ENCODE results near the gene SPATA31C1.
"Not testable (repeated sequence)": the region's sequence is repeated elsewhere in the genome, so short reads cannot be mapped to it uniquely, and the experiment has no call there.

SPATA31C1 gene

DNA sequence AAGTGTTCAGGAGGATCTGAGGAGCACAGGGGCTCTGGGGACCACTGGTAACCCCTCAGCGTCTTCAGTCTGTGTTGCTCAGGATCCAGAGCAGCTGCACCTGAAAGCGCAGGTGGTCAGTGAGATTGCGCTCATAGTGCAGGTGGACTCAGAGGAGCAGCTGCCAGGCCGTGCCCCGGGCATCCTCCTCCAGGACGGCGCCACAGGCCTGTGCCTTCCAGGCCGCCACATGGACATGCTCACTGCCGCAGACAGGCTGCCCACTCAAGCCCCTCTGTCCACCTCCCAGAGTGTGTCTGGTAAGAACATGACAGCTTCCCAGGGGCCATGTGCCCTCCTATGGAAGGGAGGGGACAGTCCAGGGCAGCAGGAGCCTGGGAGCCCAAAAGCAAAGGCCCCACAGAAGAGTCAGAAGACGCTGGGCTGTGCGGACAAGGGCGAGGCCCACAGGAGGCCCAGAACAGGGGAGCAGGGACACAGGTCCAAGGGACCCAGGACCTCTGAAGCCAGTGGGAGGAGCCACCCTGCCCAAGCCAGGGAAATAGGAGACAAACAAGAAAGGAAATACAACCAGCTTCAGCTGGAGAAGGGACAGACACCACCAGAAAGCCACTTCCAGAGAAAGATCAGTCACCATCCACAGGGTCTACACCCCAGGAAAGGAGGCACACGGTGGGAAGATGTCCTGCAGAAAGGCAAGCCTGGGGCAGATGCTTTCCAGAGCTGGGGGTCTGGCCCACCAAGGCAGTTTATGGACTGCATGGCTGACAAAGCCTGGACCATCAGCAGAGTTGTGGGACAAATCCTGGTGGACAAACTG is 29.9 kb upstream of the SPATA31C1 start:
- DNase-seq = no peak

DNA sequence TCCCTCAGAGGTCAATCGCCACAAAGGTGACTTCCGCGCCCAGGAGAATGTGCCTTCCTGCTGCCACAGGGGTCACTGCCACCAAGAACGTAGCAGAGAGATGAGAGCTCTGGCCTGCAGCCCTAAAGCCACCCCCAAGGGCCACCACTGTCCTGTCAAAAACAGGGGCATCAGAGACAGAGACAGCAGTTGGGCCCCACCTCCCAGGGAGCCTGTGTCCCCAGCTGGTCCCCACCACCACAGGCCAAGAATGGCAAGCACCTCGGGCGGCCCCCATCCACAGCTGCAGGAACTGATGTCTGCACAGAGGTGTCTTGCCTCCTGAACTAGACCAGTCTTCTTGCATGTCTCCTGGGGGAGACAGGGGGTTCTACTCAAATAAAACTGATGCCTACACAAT is 29.3 kb upstream of the SPATA31C1 start:
- no peak for DNase-seq

DNA sequence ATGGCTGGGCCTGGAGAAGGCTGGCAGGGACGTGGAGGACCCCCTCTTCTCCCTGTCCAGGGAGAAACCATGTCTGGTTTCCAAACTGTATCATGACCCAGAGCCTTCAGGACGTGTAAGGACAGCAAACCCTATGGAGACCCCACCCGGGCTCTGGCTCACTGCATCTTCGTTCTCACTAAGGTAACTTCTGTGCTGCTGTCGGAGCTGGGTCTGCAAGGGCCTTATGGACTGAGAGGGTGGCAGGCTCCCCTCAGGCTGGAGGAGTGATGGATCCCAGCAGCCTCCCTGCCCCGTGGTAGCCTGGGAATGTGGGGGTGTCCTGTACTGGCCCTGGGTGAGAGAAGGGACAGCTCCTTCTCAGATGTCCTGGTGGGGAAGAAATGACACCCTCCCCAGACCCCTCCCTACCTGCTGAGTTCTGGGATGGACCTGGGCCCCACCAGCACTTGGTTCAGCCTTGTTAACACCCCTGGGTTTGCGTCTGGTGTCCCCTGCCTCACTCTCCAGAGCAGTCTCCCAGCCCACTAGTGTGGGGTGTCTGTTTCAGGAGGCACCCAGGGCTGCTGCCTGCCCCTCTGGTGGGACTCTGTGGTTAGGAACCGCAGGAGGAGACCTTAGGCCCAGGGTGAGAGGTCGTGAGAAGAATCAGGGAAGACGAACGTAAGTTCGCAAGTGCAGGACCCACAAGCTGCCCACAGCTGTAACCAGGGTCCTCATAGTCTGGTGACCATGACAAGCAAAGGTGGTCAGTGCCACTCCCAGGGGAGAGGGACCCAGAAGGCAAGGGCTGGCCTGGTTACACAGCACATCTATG is 28.5 kb upstream of the SPATA31C1 start:
- DNase-seq = no peak

DNA sequence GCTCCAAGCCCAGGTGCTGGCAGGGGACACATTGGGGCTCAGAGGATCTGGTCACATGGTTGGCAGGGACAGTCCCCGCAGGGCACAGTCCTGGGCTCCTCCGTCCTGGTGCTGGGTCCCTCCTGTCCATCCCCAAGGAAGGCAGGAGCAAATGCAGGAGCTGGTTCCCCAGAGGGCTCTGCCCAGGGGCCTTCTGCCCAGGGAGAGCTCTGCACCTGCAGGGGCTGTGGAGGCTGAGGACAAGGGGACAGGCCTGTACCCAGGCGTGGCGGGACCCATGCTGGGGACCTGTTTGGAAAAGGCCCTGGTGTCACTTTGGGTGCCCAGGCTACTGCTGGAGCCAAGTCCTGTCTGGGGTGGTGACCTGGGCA is 27.9 kb upstream of the SPATA31C1 start:
- DNase-seq = no peak

DNA sequence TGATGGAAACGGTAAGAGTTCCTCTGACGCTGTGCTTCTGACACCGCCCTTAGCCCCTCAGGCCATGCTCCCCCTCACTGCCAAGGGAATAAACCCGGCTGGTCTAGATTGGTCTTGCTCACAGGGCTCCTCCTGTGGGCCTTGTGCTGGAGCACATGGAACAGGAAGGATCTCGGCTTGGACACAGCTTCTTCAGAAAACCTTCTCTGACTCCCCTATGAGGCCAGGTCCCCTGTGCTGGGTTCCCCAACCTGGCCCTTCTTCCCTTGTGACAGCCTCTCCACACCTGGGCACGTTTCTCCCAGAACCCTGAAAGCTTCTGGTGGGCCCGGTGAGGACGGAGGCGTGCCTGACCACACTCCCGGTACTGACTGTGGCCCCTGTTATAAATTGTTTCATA is 26.9 kb upstream of the SPATA31C1 start:
- no peak for DNase-seq

DNA sequence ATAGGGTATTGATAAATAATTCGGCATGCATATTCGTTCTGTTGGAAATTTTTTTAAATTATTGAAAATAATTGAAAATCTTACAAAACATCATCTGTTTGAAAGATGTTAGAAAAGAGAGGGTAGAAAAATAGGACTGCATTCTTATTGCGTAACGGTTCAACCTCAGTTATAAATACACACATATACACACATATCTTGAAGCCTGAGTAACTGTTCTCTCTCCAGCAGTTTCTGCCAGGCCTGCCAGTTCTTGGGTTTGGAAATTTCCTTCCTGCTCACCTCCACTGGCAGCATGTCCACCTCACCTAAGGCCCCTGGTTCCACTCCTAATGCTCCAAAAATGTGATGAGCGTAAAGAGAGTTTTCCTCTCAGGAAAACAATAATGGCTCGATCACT is 26.0 kb upstream of the SPATA31C1 start:
- DNase-seq = no peak

DNA sequence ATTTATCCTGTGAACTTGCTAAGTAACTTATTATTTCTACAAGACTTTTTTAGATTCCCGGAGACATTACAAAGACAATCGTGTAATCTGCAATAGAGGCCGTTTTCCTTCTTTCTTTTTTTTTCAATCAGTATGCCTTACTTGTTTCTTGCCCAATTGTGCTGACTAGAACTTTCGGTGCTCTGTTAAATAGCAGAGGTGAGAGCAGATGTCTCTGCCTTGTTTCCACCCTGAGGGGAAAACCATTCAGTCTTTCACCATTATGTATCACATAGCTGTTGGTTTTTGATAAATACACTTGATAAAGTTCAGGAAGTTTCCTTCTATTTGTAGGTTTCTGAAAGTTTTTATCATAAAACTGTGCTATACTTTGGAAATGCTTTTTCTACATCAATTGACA is 24.8 kb upstream of the SPATA31C1 start:
- DNase-seq = no peak

DNA sequence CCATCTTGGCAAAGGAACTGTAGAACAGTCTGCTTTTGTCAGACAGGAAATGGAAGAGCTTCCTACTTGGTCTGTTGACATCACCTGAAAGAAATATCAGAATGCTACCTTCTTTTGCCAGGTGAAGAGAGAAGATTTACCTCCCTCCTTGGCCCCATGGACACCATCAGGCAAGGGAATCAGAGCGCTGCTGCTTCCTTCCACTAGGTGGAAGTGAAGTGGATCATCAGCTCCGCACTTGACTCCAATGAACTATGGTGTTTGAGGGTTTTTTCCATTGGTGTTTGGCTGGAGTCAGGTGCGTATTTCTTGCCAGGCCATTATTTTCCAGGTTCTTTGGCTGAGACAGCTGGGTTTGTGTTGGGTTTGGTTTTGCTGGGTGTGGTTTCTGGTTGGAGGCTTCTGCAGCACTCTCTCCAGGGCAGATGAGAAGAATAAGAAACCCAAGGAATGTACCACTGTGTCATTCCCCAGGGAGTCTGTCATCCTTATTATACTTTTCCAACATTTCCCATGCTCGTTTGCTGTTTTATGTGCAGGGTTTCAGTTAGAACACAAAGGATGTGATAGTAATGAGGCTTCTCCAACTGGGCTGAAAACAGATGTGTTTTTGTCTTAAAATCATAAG is 22.6 kb upstream of the SPATA31C1 start:
- DNase-seq = no peak

DNA sequence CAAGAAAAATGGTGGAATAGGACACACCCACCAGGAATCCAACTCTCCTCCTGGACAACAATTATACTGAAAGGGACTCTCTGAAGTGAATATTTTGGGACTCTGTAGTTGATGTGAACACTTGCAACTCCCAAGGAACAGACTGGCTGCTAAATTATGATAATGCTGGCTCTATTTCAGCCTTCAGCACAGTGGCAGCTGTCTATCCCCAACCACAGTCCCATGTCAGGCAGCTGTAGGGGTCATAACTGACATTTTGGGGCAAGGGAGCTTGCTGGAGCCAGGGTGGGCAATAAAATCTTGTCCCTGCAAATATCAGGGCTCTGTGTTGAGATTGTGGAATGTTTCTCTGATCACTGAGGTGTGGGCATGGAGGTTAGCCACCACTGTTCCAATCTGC is 20.9 kb upstream of the SPATA31C1 start:
- DNase-seq = no peak

DNA sequence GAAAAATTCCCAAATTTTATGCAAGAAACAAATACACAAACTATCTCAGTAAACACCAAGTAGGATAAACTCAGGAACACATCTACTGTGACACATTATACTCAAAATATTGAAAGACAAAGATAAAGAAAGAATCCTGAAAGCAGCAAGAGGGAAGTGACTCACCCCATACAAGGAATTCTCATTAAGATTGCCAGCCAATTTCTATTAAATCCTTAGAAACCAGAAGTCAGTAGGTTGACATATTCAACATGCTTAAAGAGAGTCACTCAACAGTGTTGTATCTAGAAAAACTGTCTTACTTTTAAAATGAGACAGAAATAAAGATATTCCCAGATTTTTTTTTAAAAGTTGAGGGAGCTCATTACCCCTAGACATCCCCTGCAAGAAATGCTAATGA is 19.6 kb upstream of the SPATA31C1 start:
- no peak for DNase-seq

DNA sequence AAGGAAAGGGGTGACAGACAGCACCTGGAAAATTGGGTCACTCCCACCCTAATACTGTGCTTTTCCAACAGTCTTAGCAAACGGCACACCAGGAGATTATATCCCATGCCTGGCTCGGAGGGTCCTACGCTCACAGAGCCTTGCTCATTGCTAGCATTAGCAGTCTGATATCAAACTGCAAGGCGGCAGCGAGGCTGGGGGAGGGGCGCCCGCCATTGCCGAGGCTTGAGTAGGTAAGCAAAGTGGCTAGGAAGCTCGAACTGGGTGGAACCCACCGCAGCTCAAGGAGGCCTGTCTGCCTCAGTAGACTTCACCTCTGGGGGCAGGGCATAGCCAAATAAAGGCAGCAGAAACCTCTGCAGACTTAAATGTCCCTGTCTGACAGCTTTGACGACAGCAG is 15.4 kb upstream of the SPATA31C1 start:
- not testable (repeated sequence) for DNase-seq

DNA sequence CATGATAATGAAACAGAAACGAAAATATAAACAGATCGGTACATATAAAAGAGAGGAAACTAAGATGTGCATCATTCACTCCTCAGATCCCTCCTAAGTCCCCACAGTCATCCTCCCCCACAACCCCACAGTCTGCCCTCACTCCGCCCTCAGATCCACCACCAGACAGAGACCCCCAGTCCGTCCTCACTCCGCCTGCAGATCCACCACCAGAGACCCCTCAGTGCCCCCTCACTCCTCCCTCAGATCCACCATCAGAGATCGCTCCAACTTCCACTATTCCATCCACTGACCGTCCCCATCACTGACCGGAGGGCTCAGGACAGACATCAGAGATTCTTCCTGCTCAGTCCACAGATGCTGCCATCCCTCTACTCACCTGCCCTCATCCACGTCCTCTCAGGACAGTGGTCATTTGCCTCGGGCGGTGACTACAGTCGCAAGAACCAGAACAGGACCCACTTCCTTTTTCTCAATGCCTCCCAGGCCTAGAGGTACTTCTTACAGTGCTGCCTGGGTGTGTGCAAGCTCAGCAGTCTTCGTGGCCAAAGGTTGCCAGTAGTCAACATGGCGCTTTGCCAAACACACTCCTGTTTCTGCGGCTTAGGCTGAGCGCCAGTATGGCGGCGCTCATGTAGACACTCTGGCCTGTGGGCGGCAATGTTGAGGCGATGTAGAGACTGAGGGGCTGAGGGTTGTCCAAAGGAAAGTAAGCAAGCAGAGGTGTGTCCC is 8.3 kb upstream of the SPATA31C1 start:
- DNase-seq = peak; percentile 21

DNA sequence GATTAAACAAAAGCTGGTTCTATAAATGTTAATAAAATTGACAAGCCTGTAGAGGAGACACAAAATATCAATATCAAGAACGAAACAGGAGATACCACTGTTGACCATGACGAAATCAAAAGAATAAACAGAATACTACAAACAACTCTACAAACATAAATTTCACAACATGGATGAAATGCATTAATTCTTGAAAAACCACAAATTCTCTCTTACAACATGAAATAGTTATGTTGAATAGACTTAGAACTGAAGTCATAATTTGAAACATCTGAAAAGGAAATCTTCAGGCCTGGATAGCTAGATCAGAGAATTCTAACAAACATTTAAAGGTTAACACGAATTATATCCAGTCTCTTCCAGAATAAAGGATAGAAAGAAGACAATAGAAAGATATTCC is 6.9 kb upstream of the SPATA31C1 start:
- DNase-seq = no peak

DNA sequence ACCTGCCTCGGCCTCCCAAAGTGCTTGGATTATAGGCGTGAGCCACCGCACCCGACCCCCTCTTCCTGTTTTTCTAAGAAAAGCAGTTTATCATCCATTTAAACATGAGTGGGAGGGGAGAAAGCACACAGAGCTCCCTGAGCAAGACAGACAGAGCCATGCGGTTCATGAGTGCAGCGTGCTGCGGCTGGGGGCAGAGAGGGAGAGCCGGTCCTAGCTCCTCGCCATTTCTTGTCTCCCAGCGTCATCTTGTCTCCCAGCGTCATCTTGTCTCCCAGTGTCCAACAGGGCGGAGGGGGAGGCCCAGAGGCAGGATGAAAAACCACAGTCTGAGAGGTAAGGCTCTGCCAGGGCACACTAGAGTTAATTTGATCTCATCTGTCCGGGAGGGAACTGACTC is 1.3 kb downstream of the SPATA31C1 start:
- not testable (repeated sequence) for DNase-seq

DNA sequence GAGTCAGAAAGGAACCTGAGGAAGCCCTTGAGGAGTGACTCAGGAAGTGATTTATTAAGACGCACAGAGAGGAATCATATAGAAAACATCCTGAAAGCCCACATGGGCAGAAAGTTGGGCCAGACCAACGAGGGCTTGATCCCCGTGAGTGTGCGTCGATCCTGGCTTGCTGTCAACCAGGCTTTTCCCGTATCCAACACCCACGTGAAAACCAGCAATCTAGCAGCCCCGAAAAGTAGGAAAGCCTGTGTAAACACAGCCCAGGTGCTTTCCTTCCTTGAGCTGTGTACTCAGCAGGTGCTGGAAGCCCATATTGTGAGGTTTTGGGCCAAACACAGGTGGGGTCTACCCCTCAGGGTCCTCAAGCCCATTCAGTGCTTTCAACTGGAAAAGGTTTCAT is 3.8 kb downstream of the SPATA31C1 start:
- DNase-seq = not testable (repeated sequence)

DNA sequence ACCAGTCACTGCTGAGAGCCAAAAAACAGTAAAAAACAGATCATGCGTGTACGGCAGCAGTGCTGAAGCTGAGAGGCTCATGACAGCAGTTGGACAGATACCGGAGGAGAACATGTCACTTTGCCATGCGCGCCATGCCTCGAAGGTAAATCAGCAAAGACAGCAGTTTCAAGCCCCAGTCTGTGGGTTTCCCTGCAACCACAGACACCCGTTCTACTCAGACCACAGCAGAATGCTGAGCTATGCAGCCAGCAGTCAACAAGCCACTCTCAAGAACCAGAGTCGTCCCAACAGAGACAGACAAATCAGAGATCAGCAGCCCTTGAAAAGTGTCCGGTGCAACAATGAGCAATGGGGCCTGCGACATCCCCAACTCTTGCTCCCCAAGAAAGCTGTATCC is 5.2 kb downstream of the SPATA31C1 start:
- DNase-seq = not testable (repeated sequence)

DNA sequence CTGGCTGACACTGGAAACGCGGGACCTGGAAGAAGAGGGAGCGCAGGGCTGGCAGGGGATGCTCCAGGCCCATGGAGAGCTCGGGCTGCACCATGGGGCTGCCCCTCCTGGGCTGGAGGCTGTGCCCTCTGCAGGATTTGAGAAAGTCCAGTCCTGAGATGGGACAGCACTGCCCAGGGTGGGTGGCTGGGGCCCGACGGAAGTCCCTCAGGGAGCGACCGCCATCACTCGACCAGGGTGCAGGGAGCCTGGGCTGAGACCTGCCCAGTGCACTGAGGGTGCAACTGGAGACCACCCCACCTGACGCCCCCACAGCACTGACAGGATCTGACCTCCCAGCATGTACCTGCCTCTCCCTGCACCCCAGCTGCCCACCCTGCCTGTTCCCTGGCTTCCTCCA is 7.1 kb downstream of the SPATA31C1 start:
- not testable (repeated sequence) for DNase-seq

DNA sequence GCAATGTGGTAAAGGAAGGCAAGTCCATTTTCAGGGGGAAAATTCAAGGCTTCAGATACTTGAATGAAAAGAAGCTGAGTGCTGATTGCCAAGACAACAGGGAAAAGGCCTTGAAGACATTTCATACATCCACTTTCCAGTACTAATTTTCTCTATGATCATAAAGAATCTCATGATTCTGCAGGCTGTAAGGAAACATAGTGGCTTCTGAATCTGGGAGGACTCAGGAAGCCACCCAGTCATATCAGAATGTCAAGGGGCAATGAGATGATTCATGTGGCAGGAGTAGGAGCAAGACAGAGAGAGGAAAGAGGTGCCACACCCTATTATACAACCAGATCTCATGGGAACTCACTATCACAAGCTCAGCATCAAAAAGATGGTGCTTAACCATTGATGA is 11.4 kb downstream of the SPATA31C1 start:
- DNase-seq = not testable (repeated sequence)

DNA sequence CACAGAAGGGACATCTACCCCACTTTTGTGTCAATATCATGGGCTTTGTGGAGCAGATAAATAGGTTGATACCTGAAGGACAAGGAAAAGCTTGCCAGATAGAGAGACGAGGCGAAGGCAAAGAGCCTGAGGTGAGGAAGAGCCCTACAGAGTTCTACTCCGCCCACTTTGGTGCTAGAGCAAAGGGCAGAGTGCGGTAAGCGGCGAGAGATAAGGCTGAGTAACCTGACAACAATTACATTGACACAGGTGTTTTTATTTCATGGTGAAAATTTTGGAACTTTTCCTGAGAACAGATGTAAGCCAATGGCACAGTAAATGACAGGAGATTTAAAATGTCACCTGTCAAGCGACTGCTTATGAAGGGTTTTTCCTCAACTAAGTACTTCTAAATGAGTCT is 16.7 kb downstream of the SPATA31C1 start:
- DNase-seq = not testable (repeated sequence)

DNA sequence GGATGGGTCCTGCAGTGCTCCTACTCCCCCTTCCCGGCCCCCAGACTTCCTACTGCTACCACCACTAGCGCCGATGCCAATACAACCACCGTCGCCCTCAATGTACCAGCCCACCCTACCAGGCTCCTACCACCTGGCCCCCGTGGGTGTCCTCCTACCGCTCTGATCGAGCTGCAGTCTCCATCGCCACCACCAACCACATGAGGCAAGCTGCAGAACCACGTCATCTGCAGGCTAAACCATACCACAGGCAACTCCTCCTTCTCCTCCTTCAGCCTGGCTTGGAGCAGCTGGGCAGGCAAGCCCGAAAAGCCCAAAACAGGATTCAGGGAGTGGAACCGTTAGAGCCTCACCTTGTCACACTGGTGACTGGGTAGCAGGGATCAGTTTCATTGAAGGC is 19.6 kb downstream of the SPATA31C1 start:
- not testable (repeated sequence) for DNase-seq

DNA sequence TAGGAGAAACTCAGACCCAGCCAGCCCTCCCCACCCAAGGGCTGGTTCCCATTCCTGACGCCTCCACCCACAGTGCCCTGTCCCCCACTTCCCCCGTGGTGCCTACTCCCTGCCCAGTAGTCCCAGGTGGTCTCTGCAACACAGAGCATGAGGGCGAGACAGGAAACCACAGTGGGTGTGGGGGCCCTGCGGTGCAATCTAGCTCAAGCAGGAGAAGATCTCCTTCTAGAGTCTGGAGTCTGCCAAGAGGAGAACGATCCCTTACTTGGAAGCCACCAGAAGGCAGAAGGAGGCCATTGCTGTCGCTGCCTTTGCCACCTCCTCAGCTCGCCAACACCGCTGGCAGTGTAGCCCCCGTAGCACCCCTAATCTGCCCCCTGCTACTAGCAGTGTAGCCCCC is 20.2 kb downstream of the SPATA31C1 start:
- DNase-seq = not testable (repeated sequence)

DNA sequence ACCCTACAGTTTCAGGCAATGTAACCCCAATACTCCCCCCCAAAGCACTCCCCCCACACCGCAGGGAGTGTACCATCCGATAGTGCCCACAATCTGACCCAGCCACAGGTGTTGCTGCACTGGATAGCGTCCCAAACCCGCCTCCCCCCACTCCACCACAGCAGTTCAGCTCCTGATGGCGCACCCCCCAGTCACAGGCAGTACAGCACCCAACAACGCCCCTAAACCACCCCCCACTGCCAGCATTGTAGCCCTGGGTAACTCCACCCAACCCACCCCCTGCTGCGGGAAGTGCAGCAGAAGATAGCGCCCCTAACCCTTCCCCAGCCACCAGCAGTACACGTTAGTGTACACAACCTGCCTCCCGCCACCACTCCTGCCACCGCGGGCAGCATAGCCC is 20.6 kb downstream of the SPATA31C1 start:
- not testable (repeated sequence) for DNase-seq

DNA sequence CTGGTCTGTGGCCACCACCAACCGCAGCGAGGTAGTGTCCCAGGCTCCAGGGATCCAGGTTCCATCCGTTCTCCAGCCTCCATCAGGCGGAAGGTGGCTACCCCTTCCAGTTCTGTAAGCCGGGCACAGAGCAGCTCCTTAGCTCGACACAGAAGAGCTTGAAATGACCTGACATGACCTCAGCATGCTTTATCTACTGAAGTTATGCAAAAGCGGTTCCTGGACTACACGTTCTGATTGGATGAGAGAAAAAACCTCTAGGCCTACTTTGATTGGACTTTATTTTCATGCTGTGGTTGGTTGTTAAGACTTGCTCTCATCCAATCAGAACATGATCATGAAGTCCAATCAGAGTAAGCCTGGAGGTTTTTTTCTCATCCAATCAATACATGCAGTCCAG is 21.3 kb downstream of the SPATA31C1 start:
- DNase-seq = not testable (repeated sequence)

Measured in NCI-H69 (cell line).